Astrocyte (in vitro differentiated cells and primary cell): Measurements from ENCODE around the gene UACA.

Experiments used
- EZH2 ChIP-seq: IDR thresholded peaks from 2 replicates; pipeline ENCODE4 v1.6.1; 2012; ENCODE audit warnings: mild to moderate bottlenecking, low read length, inconsistent platforms; ENCODE audit not compliant: insufficient read depth
- TF ChIP-seq, protein P1 (sequence below): IDR thresholded peaks from 2 replicates; pipeline ENCODE4 v1.5.1; 2011; ENCODE audit warnings: low read depth, mild to moderate bottlenecking, inconsistent platforms, low read length, moderate library complexity; ENCODE audit not compliant: insufficient read depth

DNA sequence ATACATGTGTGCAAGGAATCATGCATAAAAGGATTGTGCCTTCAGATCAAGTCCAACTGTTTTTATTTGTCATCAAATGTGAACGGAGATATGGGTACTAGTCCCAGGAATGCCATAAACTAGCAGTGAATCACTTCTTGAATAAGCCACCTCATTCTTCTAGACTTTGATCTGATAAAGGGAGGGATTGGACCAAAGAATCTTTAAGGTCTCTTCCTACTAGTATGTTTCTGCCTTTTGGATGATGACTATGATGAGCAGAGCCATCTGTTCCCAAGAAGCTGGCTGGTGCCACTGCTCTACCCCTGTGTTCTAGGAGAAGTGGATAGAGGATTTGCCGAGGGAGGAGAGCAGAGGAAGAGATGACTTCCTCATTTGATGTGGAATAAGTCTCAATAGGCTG, 28.8 kb upstream of the UACA start:
- TF ChIP-seq, protein P1, sequence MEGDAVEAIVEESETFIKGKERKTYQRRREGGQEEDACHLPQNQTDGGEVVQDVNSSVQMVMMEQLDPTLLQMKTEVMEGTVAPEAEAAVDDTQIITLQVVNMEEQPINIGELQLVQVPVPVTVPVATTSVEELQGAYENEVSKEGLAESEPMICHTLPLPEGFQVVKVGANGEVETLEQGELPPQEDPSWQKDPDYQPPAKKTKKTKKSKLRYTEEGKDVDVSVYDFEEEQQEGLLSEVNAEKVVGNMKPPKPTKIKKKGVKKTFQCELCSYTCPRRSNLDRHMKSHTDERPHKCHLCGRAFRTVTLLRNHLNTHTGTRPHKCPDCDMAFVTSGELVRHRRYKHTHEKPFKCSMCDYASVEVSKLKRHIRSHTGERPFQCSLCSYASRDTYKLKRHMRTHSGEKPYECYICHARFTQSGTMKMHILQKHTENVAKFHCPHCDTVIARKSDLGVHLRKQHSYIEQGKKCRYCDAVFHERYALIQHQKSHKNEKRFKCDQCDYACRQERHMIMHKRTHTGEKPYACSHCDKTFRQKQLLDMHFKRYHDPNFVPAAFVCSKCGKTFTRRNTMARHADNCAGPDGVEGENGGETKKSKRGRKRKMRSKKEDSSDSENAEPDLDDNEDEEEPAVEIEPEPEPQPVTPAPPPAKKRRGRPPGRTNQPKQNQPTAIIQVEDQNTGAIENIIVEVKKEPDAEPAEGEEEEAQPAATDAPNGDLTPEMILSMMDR, result no peak
- TF ChIP-seq EZH2, result no peak
